Measurements from ENCODE around the gene DRG2. TPM values are rescaled to one million over a fixed set of nuclear protein-coding genes. Genes with fewer than 3 reads are reported as not detected.

DRG2 gene
- total RNA-seq, 1 experiment from 2014 or later: 47.9 TPM

DNA sequence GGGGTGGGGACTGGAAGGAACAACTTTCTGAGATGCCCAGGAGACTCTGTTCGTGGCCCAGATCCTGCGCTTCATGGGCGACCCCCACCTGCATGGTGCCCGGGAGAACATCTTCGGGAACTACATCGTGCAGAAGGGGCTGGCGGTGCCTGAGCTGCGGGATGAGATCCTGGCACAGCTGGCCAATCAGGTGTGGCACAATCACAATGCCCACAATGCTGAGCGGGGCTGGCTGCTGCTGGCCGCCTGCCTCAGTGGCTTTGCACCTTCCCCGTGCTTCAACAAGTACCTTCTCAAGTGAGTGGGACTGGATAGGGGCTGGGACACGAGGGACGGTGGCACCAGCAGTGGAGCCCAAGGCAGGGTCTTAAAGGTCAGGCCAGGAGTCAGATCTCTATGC lies 58.1 kb downstream of the DRG2 start:
- BruUV-seq (replicated peaks): no TSS peak
- ChIA-PET POLR2A (no interaction called here), CTCF (no interaction called here)
- TF ChIP-seq CTCF (IDR thresholded peaks at IDR 0.05; ENCODE audit: insufficient read depth in 1 of 2, low read depth in 1 of 2, low read length in 1 of 2, severe bottlenecking in 1 of 2, unreplicated experiment in 1 of 2): no peak
- H3K4me1 Mint-ChIP-seq (ENCODE audit: low read depth, unreplicated experiment): peaks cover 6% of the 10 kb centered on the region
- no peaks in the 10 kb centered on the region for H3K27me3 Mint-ChIP-seq (ENCODE audit: insufficient read depth, unreplicated experiment)
- no peaks in the 10 kb centered on the region for H3K36me3 Mint-ChIP-seq (ENCODE audit: insufficient read depth, unreplicated experiment)
- H3K9me3 Mint-ChIP-seq (ENCODE audit: unreplicated experiment): no peaks in the 10 kb centered on the region
- H3K36me3 ChIP-seq (ENCODE audit: control insufficient read depth, insufficient read depth, low read length): no peaks in the 10 kb centered on the region
- no peaks in the 10 kb centered on the region for H3K9me3 ChIP-seq
- H3K4me1 ChIP-seq: no peaks in the 10 kb centered on the region
- H3K4me3 ChIP-seq (ENCODE audit: low read depth, low read length): no peak overlapping the region
- H3K27ac Mint-ChIP-seq (ENCODE audit: unreplicated experiment): no peak overlapping the region
- intact Hi-C loops (cut with micrococcal nuclease; ENCODE audit: unreplicated experiment): no loop called here
- no peak for DNase-seq
- no peaks in the 10 kb centered on the region for H3K27me3 ChIP-seq (replicated peaks; ENCODE audit: control insufficient read depth, insufficient read depth, low read length)
- no peak overlapping the region for H3K4me3 Mint-ChIP-seq (ENCODE audit: unreplicated experiment)

GRCh38 chr17:18146259-18146658 lies 58.5 kb downstream of the DRG2 start:
- no TSS peak for BruUV-seq (replicated peaks)
- intact Hi-C loops (cut with micrococcal nuclease; ENCODE audit: unreplicated experiment): no loop called here
- H3K27me3 Mint-ChIP-seq (ENCODE audit: insufficient read depth, unreplicated experiment): no peaks in the 10 kb centered on the region

DNA sequence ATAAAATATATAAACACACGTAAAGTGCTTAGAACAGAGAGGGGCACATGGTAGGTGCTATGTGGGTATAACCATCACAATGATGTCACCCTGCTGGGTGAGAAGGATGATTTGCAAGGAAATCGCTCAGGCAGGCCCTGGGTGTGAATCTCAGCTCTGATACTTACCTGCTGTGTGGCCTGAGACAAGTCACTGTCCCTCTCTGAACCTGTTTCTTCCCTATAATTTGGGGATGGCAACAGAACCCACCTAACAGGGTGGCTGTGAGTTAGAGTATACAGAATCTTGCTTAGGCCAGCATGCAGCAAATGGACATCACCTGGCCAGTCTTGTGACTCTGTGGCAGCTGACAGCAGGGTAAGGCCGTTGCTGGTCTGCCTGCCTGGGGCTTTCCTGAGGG lies 59.2 kb downstream of the DRG2 start:
- H3K27me3 ChIP-seq (replicated peaks; ENCODE audit: control insufficient read depth, insufficient read depth, low read length): no peaks in the 10 kb centered on the region
- Mint-ChIP-seq H3K27me3 (ENCODE audit: insufficient read depth, unreplicated experiment) (no peaks in the 10 kb centered on the region), H3K9me3 (ENCODE audit: unreplicated experiment) (no peaks in the 10 kb centered on the region), H3K36me3 (ENCODE audit: insufficient read depth, unreplicated experiment) (no peaks in the 10 kb centered on the region), H3K4me1 (ENCODE audit: low read depth, unreplicated experiment) (peaks cover 6% of the 10 kb centered on the region), H3K4me3 (ENCODE audit: unreplicated experiment) (no peak overlapping the region), H3K27ac (ENCODE audit: unreplicated experiment) (no peak overlapping the region)
- intact Hi-C loops (cut with micrococcal nuclease; ENCODE audit: unreplicated experiment): no loop called here
- CTCF ChIA-PET: no interaction called here
- H3K4me1 ChIP-seq: no peaks in the 10 kb centered on the region
- no peak for DNase-seq
- POLR2A ChIA-PET: no interaction called here
- H3K4me3 ChIP-seq (ENCODE audit: low read depth, low read length): no peak overlapping the region
- no peak for TF ChIP-seq CTCF (IDR thresholded peaks at IDR 0.05; ENCODE audit: insufficient read depth in 1 of 2, low read depth in 1 of 2, low read length in 1 of 2, severe bottlenecking in 1 of 2, unreplicated experiment in 1 of 2)
- H3K36me3 ChIP-seq (ENCODE audit: control insufficient read depth, insufficient read depth, low read length): no peaks in the 10 kb centered on the region
- H3K9me3 ChIP-seq: no peaks in the 10 kb centered on the region
- no TSS peak for BruUV-seq (replicated peaks)

More at GRCh38 chr17:18146259-18146658, 58.5 kb downstream of the DRG2 start:
- ChIA-PET CTCF (no interaction called here), POLR2A (interaction anchor here (0.6 kb wide), 1 partner anchor 650 kb away, joined by 3 read pairs; no protein-coding TSS in a partner anchor)
- Histone ChIP-seq H3K36me3 (ENCODE audit: control insufficient read depth, insufficient read depth, low read length) (no peaks in the 10 kb centered on the region), H3K4me1 (no peaks in the 10 kb centered on the region), H3K9me3 (no peaks in the 10 kb centered on the region), H3K27me3 (replicated peaks; ENCODE audit: control insufficient read depth, insufficient read depth, low read length) (no peaks in the 10 kb centered on the region), H3K4me3 (ENCODE audit: low read depth, low read length) (no peak overlapping the region)
- Mint-ChIP-seq H3K4me1 (ENCODE audit: low read depth, unreplicated experiment) (peaks cover 6% of the 10 kb centered on the region), H3K27ac (ENCODE audit: unreplicated experiment) (no peak overlapping the region), H3K36me3 (ENCODE audit: insufficient read depth, unreplicated experiment) (no peaks in the 10 kb centered on the region), H3K9me3 (ENCODE audit: unreplicated experiment) (no peaks in the 10 kb centered on the region), H3K4me3 (ENCODE audit: unreplicated experiment) (no peak overlapping the region)
- DNase-seq: no peak
- TF ChIP-seq CTCF (IDR thresholded peaks at IDR 0.05; ENCODE audit: insufficient read depth in 1 of 2, low read depth in 1 of 2, low read length in 1 of 2, severe bottlenecking in 1 of 2, unreplicated experiment in 1 of 2): no peak

Measured in Caco-2 (cell line).